ENCODE data around the gene TTC12. TPM values are rescaled to one million over a fixed set of nuclear protein-coding genes. Genes with fewer than 3 reads are reported as not detected.

The TTC12 gene
- total RNA-seq, 1 experiment from 2014 or later: 19.4 TPM

DNA sequence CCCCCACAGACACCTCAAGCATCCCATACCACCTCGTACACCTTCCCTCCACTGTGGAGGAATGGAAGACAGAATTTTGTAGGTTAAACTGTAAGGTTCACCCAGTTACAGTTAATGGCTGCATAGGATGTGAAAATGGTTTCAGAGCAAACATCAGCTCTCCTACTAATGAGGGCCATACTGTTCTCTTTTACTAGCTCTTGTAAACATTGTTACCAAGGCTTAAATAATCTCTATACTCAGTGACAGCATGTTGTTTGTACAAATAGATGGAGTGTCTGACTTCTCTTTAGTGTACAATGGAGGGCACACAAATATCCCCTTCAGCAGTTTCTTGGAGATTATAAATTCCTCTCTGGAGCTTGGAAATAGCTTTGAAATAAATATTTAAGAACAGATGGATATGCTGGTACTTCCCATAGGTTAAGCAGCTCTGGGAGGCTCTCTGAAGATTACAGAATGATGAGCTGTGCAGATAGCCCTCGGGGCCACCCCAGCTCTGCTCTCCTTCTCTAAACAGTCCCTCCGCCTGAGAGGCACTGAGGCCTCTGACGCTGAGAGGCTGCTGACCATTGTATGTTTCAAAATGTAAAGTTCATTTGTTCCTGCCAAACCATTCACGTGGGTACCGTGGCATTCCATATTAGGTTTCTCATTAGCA is 25.7 kb downstream of the TTC12 start:
- Histone ChIP-seq H3K4me1 (peaks cover 4% of the 10 kb centered on the region; the same call in 1 of the 2 replicates), H3K27me3 (replicated peaks; ENCODE audit: control insufficient read depth, insufficient read depth, low read length) (no peaks in the 10 kb centered on the region), H3K4me3 (ENCODE audit: low read depth, low read length) (no peak overlapping the region), H3K36me3 (ENCODE audit: control insufficient read depth, insufficient read depth, low read length) (0 out of 2 replicates have a peak, but pooled peaks cover 2% of the 10 kb centered on the region), H3K9me3 (peaks cover 16% of the 10 kb centered on the region)
- CTCF ChIA-PET: no interaction called here
- POLR2A ChIA-PET: interaction anchor here (0.6 kb wide), 1 partner anchor 25 kb away, joined by 5 read pairs; the partner anchor contains the start of gene TTC12
- Mint-ChIP-seq H3K36me3 (ENCODE audit: insufficient read depth, unreplicated experiment) (no peaks in the 10 kb centered on the region), H3K4me1 (ENCODE audit: low read depth, unreplicated experiment) (peaks cover 11% of the 10 kb centered on the region), H3K27me3 (ENCODE audit: insufficient read depth, unreplicated experiment) (no peaks in the 10 kb centered on the region), H3K27ac (ENCODE audit: unreplicated experiment) (no peak overlapping the region), H3K4me3 (ENCODE audit: unreplicated experiment) (no peak overlapping the region), H3K9me3 (ENCODE audit: unreplicated experiment) (peaks cover 10% of the 10 kb centered on the region)
- no peak for DNase-seq
- BruUV-seq (replicated peaks): no TSS peak
- intact Hi-C loops (cut with micrococcal nuclease; ENCODE audit: unreplicated experiment): no loop called here
- TF ChIP-seq, protein P1, sequence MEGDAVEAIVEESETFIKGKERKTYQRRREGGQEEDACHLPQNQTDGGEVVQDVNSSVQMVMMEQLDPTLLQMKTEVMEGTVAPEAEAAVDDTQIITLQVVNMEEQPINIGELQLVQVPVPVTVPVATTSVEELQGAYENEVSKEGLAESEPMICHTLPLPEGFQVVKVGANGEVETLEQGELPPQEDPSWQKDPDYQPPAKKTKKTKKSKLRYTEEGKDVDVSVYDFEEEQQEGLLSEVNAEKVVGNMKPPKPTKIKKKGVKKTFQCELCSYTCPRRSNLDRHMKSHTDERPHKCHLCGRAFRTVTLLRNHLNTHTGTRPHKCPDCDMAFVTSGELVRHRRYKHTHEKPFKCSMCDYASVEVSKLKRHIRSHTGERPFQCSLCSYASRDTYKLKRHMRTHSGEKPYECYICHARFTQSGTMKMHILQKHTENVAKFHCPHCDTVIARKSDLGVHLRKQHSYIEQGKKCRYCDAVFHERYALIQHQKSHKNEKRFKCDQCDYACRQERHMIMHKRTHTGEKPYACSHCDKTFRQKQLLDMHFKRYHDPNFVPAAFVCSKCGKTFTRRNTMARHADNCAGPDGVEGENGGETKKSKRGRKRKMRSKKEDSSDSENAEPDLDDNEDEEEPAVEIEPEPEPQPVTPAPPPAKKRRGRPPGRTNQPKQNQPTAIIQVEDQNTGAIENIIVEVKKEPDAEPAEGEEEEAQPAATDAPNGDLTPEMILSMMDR (IDR thresholded peaks at IDR 0.05; ENCODE audit: insufficient read depth in 1 of 2, low read depth in 1 of 2, low read length in 1 of 2, severe bottlenecking in 1 of 2, unreplicated experiment in 1 of 2): no peak

DNA sequence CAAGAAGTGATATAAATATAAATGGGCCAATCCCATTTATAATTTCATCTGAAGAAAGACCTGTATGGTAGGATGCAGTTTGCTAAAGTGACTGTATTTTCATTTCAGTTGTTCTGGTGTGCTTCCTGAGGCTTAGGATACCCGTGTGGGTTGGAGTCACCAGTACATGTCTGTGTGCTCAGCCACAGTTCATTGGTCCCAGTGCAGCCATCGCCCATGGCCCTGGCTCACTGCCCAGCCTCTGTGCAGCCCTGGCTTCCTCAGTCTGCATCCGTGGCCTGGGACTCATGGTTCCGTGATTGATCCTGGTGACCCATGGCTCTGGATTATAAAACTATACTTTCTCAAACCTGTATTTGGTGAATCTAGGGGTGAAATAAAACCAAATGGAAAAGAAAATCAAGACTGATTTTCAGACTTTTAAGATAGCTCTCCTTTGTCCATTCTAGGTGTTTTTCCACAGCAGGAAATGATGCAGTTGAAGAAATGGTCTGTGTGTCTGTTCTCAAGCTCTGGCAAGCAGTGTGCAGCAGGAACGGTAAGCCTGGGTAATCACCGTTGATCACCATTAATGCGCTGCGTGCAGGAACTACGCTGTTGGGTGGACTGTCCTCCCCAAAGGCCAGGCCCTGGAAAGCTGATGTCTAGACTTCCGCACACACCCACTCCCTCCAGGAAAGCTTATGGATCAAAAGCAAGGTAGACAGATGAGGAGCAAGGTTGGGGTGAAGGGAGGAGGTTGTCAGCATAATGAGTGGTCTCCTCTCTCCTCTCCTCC is 27.2 kb downstream of the TTC12 start:
- Mint-ChIP-seq H3K27ac (ENCODE audit: unreplicated experiment) (no peak overlapping the region), H3K4me3 (ENCODE audit: unreplicated experiment) (no peak overlapping the region), H3K27me3 (ENCODE audit: insufficient read depth, unreplicated experiment) (no peaks in the 10 kb centered on the region), H3K9me3 (ENCODE audit: unreplicated experiment) (peaks cover 10% of the 10 kb centered on the region), H3K36me3 (ENCODE audit: insufficient read depth, unreplicated experiment) (no peaks in the 10 kb centered on the region), H3K4me1 (ENCODE audit: low read depth, unreplicated experiment) (peaks cover 11% of the 10 kb centered on the region)
- no peak overlapping the region for H3K4me3 ChIP-seq (ENCODE audit: low read depth, low read length)
- ChIA-PET POLR2A (no interaction called here), CTCF (no interaction called here)
- 0 out of 2 replicates have a peak, but pooled peaks cover 2% of the 10 kb centered on the region for H3K36me3 ChIP-seq (ENCODE audit: control insufficient read depth, insufficient read depth, low read length)
- no TSS peak for BruUV-seq (replicated peaks)
- peaks cover 7% of the 10 kb centered on the region for H3K9me3 ChIP-seq
- intact Hi-C loops (cut with micrococcal nuclease; ENCODE audit: unreplicated experiment): no loop called here
- TF ChIP-seq, protein P1 (IDR thresholded peaks at IDR 0.05; ENCODE audit: insufficient read depth in 1 of 2, low read depth in 1 of 2, low read length in 1 of 2, severe bottlenecking in 1 of 2, unreplicated experiment in 1 of 2): no peak
- no peaks in the 10 kb centered on the region for H3K27me3 ChIP-seq (replicated peaks; ENCODE audit: control insufficient read depth, insufficient read depth, low read length)
- H3K4me1 ChIP-seq: peaks cover 4% of the 10 kb centered on the region; the same call in 1 of the 2 replicates
- DNase-seq: no peak

DNA sequence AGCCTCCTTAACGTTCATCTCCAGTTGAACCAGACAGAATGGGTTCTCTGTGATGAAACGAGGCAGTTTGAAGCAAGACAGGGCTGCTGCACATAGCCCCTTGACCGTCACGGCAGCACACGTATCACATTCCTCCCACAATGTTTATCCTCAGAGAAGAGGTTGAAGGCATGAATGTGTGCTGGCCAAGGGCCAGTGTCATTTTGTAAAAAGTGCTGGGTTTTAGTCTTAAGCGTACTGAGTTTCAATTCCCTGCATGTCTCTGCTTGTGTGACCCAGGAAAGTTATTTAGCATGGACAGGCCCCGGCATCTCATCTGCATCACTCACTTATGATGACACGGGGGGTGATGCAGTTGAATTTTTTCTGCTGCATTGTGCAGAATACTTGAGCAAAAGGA is 31.6 kb downstream of the TTC12 start:
- no peaks in the 10 kb centered on the region for H3K27me3 ChIP-seq (replicated peaks; ENCODE audit: control insufficient read depth, insufficient read depth, low read length)
- no peaks in the 10 kb centered on the region for H3K9me3 ChIP-seq
- CTCF ChIA-PET: interaction anchor here (0.7 to 1.2 kb wide), 2 partner anchors 89 to 385 kb away, joined by 3 to 5 read pairs; no protein-coding TSS in a partner anchor
- no peak overlapping the region for H3K4me3 ChIP-seq (ENCODE audit: low read depth, low read length)
- BruUV-seq (replicated peaks): no TSS peak
- intact Hi-C loops (cut with micrococcal nuclease; ENCODE audit: unreplicated experiment): no loop called here
- no peaks in the 10 kb centered on the region for H3K27me3 Mint-ChIP-seq (ENCODE audit: insufficient read depth, unreplicated experiment)
- H3K4me1 Mint-ChIP-seq (ENCODE audit: low read depth, unreplicated experiment): no peaks in the 10 kb centered on the region
- H3K4me1 ChIP-seq: no peaks in the 10 kb centered on the region
- POLR2A ChIA-PET: no interaction called here
- no peaks in the 10 kb centered on the region for H3K36me3 ChIP-seq (ENCODE audit: control insufficient read depth, insufficient read depth, low read length)
- no peaks in the 10 kb centered on the region for H3K9me3 Mint-ChIP-seq (ENCODE audit: unreplicated experiment)
- TF ChIP-seq, protein P1 (IDR thresholded peaks at IDR 0.05; ENCODE audit: insufficient read depth in 1 of 2, low read depth in 1 of 2, low read length in 1 of 2, severe bottlenecking in 1 of 2, unreplicated experiment in 1 of 2): no peak
- H3K36me3 Mint-ChIP-seq (ENCODE audit: insufficient read depth, unreplicated experiment): no peaks in the 10 kb centered on the region
- H3K27ac Mint-ChIP-seq (ENCODE audit: unreplicated experiment): no peak overlapping the region
- no peak for DNase-seq
- no peak overlapping the region for H3K4me3 Mint-ChIP-seq (ENCODE audit: unreplicated experiment)
